SK-MEL-5 (cell line): Measurements from ENCODE around the gene COG6. TPM values are rescaled to one million over a fixed set of nuclear protein-coding genes. Genes with fewer than 3 reads are reported as not detected.
A peak's percentile ranks its signal among the peaks of the same experiment; 100 is the strongest.

Experiments used
- DNase-seq: peaks from one replicate; pipeline ENCODE4 v3.0.0-alpha.2; 2016; ENCODE audit warnings: low read depth, low spot score
- in situ Hi-C: cut with HindIII; loops from 2 replicates; pipeline ENCODE4 v1.10.0; 2016; ENCODE audit warnings: low sequenced_read_pairs, high pct_unique_total_duplicates, low pct_unique_long_range_greater_than_20kb
- total RNA-seq: library from RNA; depleted of rRNA; stranded (reverse); fragments of >200 nt; shearing (Covaris generic); gene quantifications from 2 replicates; pipeline ENCODE4 v1.2.3, GENCODE V29; 2014

COG6 gene
- total RNA-seq, 1 experiment from 2014 or later, result 21.4 TPM

DNA sequence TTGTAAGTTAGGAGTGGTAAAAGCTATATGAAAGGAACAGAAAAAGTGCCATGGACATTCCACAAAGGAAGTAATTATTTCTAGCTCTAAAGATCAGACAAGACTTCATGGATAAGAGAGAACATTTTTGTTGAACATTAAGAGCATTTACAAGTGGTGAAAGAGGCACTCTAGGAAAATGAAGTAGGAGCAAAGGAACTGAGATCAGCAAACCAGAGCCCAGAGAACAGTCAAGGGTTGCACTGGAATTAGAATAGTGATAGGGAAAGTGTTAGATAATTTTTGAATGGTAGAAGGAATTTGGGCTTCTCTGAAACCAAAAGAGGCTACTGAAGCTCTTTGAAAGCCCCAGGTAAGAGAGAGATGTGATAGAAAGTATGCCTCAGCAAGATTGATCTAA is 94.1 kb downstream of the COG6 start:
- in situ Hi-C loops, result no loop called here
- DNase-seq, result no peak

GRCh38 chr13:39751805-39752204 is 96.3 kb downstream of the COG6 start:
- in situ Hi-C loops, result no loop called here
- no peak for DNase-seq

GRCh38 chr13:39760521-39760920 is 105.1 kb downstream of the COG6 start:
- in situ Hi-C loops, result no loop called here
- DNase-seq, result no peak

DNA sequence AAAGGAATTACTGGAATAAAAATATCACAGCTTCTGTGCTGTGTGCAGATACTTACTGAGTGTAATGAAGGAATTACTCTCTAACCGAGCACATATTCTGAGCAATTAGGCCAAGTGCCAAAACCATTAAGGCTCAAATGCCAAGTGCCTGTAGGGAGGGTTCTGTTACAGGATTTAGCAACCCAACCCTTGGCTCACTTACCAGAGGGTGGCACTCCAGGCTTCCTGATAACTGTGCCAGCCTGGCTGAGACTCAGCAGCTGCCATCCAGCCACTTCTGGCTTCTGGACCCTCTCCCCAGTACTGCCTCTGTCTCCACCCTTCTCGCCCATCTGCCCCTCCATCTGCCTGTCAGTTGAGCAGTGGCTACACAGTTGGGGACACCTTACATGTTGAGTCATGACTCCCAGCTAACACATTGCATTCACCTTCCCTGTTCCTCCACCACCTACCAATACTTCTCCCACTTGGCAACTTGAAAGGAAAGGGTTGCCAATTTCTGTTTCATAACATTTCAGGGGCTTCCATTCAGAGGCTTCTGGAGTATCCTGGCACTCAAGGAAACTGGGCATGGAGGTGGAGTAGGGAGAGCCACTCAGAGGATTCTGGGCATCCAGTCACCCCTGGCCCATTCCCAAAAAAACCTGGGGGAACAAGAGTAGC is 110.5 kb downstream of the COG6 start:
- peak; percentile 70 for DNase-seq
- in situ Hi-C loops, result no loop called here

DNA sequence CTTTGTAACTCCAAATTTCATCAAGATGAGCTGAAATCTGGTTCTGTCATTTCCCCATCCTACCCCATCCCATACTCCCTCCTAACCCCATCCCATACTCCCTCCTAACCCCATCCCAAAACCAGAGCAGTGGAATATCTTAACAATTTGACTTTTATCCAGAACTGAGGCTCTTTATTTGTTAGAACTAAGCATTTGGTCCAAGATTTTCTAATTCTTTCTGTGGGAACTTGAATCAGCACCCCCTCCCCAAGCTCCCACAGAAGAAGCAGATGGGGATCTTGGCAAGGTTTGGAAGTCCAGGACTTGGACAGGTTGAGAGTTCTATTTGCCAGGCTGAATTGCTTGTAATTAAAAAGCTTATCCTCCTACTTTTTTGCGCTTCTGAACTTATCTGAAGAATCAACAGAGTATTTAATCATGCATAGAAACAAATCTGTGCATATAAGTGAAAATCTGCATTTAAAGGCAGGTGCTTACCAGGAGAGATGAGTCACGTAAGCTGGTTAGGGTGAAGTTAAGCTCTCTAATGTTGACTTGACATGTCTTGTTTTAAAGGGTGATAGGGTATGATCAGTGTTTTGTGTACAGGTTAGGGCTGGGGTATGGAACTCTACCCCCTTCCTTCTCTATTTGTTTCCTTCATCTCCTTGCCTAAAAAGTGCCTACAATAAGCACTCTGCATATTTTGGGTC is 111.1 kb downstream of the COG6 start:
- in situ Hi-C loops, result no loop called here
- DNase-seq, result no peak

- no peak for DNase-seq
- in situ Hi-C loops, result no loop called here
These were observed 112.5 kb downstream of the COG6 start for GRCh38 chr13:39767791-39768517.

DNA sequence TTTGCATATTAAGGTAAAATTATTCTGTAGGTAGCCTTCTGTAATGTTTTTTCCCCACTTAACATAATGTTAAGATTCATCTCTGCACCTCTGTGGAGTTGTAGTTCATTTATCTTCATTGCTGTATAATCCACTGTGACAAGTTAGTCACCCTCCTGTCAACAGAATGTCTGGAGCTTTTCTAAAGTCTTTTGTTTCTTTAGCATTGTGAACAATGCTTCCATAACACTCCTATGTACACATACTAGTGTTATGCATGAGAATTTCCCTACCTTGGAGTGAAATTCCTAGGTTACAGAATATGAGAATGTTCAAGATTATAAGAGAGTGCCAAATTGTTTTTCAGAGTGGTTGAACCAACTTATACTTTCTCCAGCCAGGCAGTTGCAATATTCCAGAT is 113.5 kb downstream of the COG6 start:
- in situ Hi-C loops, result no loop called here

DNA sequence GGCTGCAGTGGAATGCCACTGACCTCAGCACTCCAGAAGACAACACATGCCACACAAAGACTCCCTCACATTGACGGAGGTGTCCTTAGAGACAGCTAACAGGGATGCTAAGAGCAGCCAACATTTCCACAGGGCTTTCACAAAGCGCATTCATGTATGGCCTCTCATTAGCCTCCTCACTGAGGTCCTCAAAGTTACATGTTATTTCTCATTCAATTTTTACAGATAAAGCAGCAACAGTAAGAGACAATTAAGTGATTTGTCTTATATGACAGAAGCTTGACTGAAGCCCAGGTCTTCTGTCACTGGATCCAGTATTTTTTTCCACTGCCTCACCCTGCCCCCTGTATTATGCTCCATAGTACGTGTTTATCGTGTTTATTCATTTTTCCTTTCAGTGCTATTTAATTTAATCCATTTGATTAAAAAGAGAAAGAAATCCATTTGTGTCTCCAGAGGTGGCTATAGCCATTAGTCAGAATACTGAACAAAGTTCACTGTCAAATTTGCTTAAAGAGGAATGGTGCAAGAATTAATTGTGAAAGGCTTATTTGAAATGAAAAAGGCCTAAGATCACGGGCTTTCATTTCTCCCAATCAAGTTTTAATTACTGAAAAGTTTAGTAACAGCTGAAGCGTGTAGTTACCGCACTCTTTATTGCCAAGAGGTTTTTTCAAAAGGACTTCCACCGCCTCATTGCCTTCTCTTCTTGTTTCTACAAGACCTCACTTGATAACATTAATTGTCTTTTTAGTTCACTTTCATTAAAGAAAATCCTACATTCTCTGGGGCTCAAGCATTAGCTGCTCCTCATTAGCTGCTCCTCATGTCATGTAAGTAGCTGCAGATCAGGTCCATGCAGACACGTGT is 115.0 kb downstream of the COG6 start:
- no peak for DNase-seq
- in situ Hi-C loops, result no loop called here

More for the DNA sequence above, 113.5 kb downstream of the COG6 start:
- DNase-seq, result no peak

DNA sequence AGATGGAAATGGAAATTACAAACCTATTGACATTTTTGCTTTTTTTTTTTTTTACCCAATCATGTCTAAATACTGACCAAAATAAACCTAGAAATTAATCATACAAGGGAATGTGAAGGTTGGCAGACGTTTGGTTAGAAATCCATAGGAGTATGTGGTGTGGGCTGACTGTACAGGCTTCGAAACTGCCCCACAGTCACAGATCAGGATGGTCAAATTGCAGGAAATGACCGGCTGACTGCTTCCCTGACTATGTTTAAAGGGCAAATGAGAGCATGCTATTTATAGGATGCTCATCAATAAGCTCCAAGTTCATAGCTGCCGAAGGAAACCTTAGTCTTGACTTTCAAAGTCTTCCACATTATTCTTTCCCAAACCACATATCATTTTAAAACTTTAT is 118.4 kb downstream of the COG6 start:
- in situ Hi-C loops, result no loop called here
- DNase-seq, result no peak

GRCh38 chr13:39776439-39776838 is 121.0 kb downstream of the COG6 start:
- in situ Hi-C loops, result no loop called here
- no peak for DNase-seq

DNA sequence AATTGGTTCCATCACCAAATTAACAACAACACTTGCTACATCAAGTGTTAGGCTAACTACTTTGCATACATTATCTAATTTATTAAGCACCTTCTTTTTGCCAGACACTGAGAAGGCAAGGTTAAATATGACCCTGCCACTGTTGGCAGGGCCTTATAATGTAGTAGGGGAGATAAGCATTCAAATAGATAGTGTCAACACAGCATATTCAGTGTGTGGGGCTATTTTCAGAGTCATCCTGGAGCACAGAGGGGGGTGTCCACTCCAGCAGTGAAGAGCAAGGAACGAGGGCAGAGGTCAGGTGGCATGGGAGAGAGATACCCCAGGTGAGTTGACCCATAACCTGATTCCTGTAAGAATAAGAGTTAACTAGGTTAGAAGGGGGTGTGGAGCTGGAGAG is 121.6 kb downstream of the COG6 start:
- in situ Hi-C loops, result no loop called here

DNA sequence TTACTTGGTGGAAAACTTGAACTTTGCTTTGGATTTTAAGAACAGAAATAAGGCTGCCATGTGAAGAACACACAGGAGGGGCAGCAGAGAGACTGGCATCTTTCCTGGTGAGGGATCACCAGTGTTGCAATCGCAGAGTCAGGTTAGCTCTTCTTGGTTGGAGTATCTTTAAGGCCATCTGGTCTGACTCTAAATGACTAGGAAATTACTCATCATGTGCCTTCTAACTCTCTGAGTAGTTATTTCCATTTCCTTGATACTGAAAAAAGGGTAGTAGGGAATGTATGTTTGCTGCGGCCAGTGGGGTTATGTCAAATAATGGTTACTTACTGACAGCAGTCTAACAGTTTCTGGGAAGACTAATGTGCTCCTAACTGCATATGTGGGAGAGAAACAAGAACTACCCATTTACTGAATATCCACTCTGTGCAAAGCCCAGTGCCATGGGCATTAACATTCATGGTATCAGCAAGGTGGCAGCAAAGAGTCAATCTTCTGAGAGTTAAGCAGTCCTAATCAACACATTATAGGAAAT is 122.1 kb downstream of the COG6 start:
- DNase-seq, result peak; percentile 71
- in situ Hi-C loops, result no loop called here

More for the DNA sequence above, 121.6 kb downstream of the COG6 start:
- DNase-seq, result no peak

- peak; percentile 48 for DNase-seq
- in situ Hi-C loops, result no loop called here
These were observed 124.1 kb downstream of the COG6 start for GRCh38 chr13:39779337-39780265.

- DNase-seq, result no peak
- in situ Hi-C loops, result no loop called here
These were observed 125.2 kb downstream of the COG6 start for GRCh38 chr13:39780711-39781110.

GRCh38 chr13:39781381-39781780 is 125.9 kb downstream of the COG6 start:
- peak; percentile 65 for DNase-seq
- in situ Hi-C loops, result no loop called here

DNA sequence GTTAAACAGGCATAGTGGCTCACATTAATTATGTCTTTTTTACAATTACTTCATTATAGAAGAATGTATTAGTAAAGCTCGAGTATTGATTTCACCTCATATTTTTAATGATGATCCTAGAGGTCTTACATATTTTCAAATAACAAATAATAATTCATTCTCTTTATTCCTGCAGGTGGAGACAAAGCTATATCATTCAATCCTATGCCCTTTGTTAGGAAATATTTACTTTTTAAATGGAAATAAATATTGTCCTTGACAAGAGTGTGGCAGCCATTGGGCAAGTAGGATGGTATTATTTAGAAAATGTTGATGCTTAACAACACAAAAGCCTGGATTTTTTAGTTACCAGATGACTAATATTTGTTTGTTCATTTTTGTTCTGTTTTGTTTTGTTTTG is 127.6 kb downstream of the COG6 start:
- in situ Hi-C loops, result no loop called here

GRCh38 chr13:39784347-39784746 is 128.9 kb downstream of the COG6 start:
- in situ Hi-C loops, result no loop called here
- DNase-seq, result no peak

More for the DNA sequence above, 127.6 kb downstream of the COG6 start:
- DNase-seq, result no peak
